DOHH2 (cell line): ENCODE results near the gene SIK3.

ENCODE experiments used
- H3F3A ChIP-seq: fragments of 200-600 bp; sonication (generic), shearing (Covaris generic); 2 replicates; pipeline ENCODE4 v1.6.0; 2016; ENCODE audit warnings: antibody characterized with exemption, mild to moderate bottlenecking; ENCODE audit not compliant: control insufficient read depth, insufficient read depth
- H3K27ac ChIP-seq: fragments of 200-600 bp; sonication (generic); 2 replicates; pipeline ENCODE4 v1.5.1; 2014; ENCODE audit warnings: low read depth, mild to moderate bottlenecking, low read length, moderate library complexity
- H3K27me3 ChIP-seq: fragments of 200-600 bp; sonication (generic); 2 replicates; pipeline ENCODE4 v1.6.1; 2014; ENCODE audit warnings: mild to moderate bottlenecking, low read length, mixed read lengths; ENCODE audit not compliant: control insufficient read depth
- H3K36me3 ChIP-seq: fragments of 200-600 bp; sonication (generic); 2 replicates; pipeline ENCODE4 v1.6.1; 2014; ENCODE audit warnings: mild to moderate bottlenecking, low read length, moderate library complexity, mixed read lengths; ENCODE audit not compliant: control insufficient read depth
- H3K4me1 ChIP-seq: fragments of 200-600 bp; sonication (generic); 2 replicates; pipeline ENCODE4 v1.6.1; 2014; ENCODE audit warnings: mild to moderate bottlenecking, low read length, mixed read lengths; ENCODE audit not compliant: control insufficient read depth
- H3K4me2 ChIP-seq: fragments of 200-600 bp; sonication (generic); 2 replicates; pipeline ENCODE4 v1.6.0; 2014; ENCODE audit warnings: mild to moderate bottlenecking, low read length, moderate library complexity
- H3K4me3 ChIP-seq: fragments of 200-600 bp; sonication (generic); 2 replicates; pipeline ENCODE4 v1.5.1; 2014; ENCODE audit warnings: mild to moderate bottlenecking, low read length, mixed read lengths
- H3K79me2 ChIP-seq: fragments of 200-600 bp; sonication (generic); 2 replicates; pipeline ENCODE4 v1.6.1; 2014; ENCODE audit warnings: mild to moderate bottlenecking, low read length, mixed read lengths; ENCODE audit not compliant: control insufficient read depth
- H3K9me2 ChIP-seq: fragments of 200-600 bp; sonication (generic); replicated peaks from 2 replicates; pipeline ENCODE4 v1.6.1; 2014; ENCODE audit warnings: mild to moderate bottlenecking, low read length, mixed read lengths; ENCODE audit not compliant: control insufficient read depth
- H3K9me3 ChIP-seq: fragments of 200-600 bp; sonication (generic); 2 replicates; pipeline ENCODE4 v1.6.1; 2014; ENCODE audit warnings: antibody characterized with exemption, low read length, mixed read lengths; ENCODE audit not compliant: control insufficient read depth, insufficient read depth
- H4K20me1 ChIP-seq: fragments of 200-600 bp; sonication (generic); 2 replicates; pipeline ENCODE4 v1.6.0; 2014; ENCODE audit warnings: low read depth, mild to moderate bottlenecking, antibody characterized with exemption, low read length, moderate library complexity; ENCODE audit not compliant: control insufficient read depth, insufficient read depth
- CTCF ChIP-seq: fragments of 200-600 bp; sonication (generic); IDR thresholded peaks from one replicate; pipeline ENCODE4 v1.5.1; 2014; ENCODE audit warnings: antibody characterized with exemption, mild to moderate bottlenecking, low read depth, low read length; ENCODE audit not compliant: poor library complexity, severe bottlenecking
- EZH2phosphoT487 ChIP-seq: fragments of 200-600 bp; sonication (generic); IDR thresholded peaks from 2 replicates; pipeline ENCODE4 v1.6.1; 2017; ENCODE audit warnings: borderline replicate concordance, mild to moderate bottlenecking, antibody characterized with exemption, low read length, moderate library complexity, mixed read lengths

SIK3 gene

GRCh38 chr11:117057727-117058126 is 40.5 kb downstream of the SIK3 start:
- Histone ChIP-seq H4K20me1 (no peaks in the 10 kb centered on the region), H3K36me3 (no peaks in the 10 kb centered on the region), H3K4me2 (no peak overlapping the region), H3K79me2 (peaks cover 76% of the 10 kb centered on the region), H3K27ac (no peak overlapping the region), H3K27me3 (no peaks in the 10 kb centered on the region), H3K9me3 (no peaks in the 10 kb centered on the region), H3K4me1 (peaks cover 23% of the 10 kb centered on the region), H3K4me3 (no peak overlapping the region), H3F3A (no peaks in the 10 kb centered on the region), H3K9me2 (no peaks in the 10 kb centered on the region)
- TF ChIP-seq EZH2phosphoT487: no peak
- TF ChIP-seq CTCF: no peak

- H3F3A ChIP-seq: no peaks in the 10 kb centered on the region
- no peaks in the 10 kb centered on the region for H4K20me1 ChIP-seq
- no peak overlapping the region for H3K4me2 ChIP-seq
- H3K4me1 ChIP-seq: peaks cover 19% of the 10 kb centered on the region
- no peak overlapping the region for H3K27ac ChIP-seq
- H3K27me3 ChIP-seq: no peaks in the 10 kb centered on the region
- no peak for TF ChIP-seq CTCF
- TF ChIP-seq EZH2phosphoT487: no peak
- no peaks in the 10 kb centered on the region for H3K36me3 ChIP-seq
- peaks cover 76% of the 10 kb centered on the region for H3K79me2 ChIP-seq
- no peak overlapping the region for H3K4me3 ChIP-seq
- no peaks in the 10 kb centered on the region for H3K9me2 ChIP-seq
- no peaks in the 10 kb centered on the region for H3K9me3 ChIP-seq
Measured at GRCh38 chr11:117057317-117057716, 40.9 kb downstream of the SIK3 start.

GRCh38 chr11:117055469-117055868 is 42.8 kb downstream of the SIK3 start:
- TF ChIP-seq CTCF (no peak), EZH2phosphoT487 (no peak)
- Histone ChIP-seq H3F3A (no peaks in the 10 kb centered on the region), H3K79me2 (peaks cover 67% of the 10 kb centered on the region), H4K20me1 (no peaks in the 10 kb centered on the region), H3K4me1 (peaks cover 19% of the 10 kb centered on the region), H3K9me2 (no peaks in the 10 kb centered on the region), H3K9me3 (no peaks in the 10 kb centered on the region), H3K27me3 (no peaks in the 10 kb centered on the region), H3K4me2 (no peak overlapping the region), H3K27ac (no peak overlapping the region), H3K4me3 (no peak overlapping the region), H3K36me3 (no peaks in the 10 kb centered on the region)

GRCh38 chr11:117054382-117054781 is 43.8 kb downstream of the SIK3 start:
- H3K9me2 ChIP-seq: no peaks in the 10 kb centered on the region
- H4K20me1 ChIP-seq: no peaks in the 10 kb centered on the region
- H3K4me2 ChIP-seq: no peak overlapping the region
- H3K27me3 ChIP-seq: no peaks in the 10 kb centered on the region
- TF ChIP-seq CTCF (no peak), EZH2phosphoT487 (no peak)
- H3K36me3 ChIP-seq: no peaks in the 10 kb centered on the region
- H3K79me2 ChIP-seq: peaks cover 61% of the 10 kb centered on the region
- no peaks in the 10 kb centered on the region for H3F3A ChIP-seq
- no peaks in the 10 kb centered on the region for H3K9me3 ChIP-seq
- no peak overlapping the region for H3K4me3 ChIP-seq
- no peak overlapping the region for H3K27ac ChIP-seq
- H3K4me1 ChIP-seq: peaks cover 12% of the 10 kb centered on the region
